ENCODE measurements around the gene GSK3A. TPM values are rescaled to one million over a fixed set of nuclear protein-coding genes. Genes with fewer than 3 reads are reported as not detected.
A peak's percentile ranks its signal among the peaks of the same experiment; 100 is the strongest.

GSK3A gene
- total RNA-seq, 1 experiment from 2014 or later: 34.9 TPM

DNA sequence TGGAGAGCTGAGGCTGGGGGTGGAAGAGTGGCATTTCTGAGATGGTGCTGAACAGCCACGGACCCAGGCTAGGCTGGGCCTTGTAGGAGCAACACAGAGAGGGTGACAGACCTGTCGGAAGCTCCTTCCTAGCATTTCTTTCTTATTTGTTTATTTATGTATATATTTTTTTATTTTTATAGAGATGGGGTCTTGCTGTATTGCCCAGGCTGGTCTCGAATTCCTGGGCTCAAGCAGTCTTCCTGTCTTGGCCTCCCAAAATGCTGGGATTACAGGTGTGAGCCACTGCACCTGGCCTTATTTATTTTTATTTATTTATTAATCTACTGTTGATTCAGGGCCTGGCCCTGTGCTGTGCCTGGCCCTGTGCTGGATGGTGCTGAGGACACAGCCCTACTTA is 33.1 kb upstream of the GSK3A start:
- 0 out of 2 replicates have a peak, but pooled peaks cover 5% of the 10 kb centered on the region for H3K36me3 ChIP-seq
- H3K4me3 ChIP-seq: no peak overlapping the region

DNA sequence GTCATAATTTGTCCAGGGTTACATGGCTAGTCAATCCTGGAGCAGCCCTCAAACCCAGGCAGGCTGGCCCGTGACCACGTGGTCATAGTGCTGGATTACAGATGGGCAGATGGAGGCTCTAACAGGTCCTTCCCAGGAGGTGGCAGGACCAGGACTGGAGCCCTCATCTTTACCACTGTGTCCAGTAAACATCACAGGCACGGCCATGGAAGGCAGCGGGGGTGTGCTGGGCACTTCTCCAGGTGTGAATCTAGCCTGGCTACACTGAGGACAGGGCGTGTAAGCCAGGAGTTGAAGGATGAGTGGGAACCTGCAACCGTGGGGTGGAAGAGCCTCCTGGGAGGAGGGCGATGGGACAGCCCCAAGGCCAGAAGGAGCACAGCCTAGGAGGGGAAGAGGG is 32.7 kb upstream of the GSK3A start:
- Histone ChIP-seq H3K4me3 (no peak overlapping the region), H3K36me3 (0 out of 2 replicates have a peak, but pooled peaks cover 5% of the 10 kb centered on the region), H3K27me3 (no peaks in the 10 kb centered on the region), H3K9me3 (replicated peaks) (no peaks in the 10 kb centered on the region), H3K27ac (no peak overlapping the region), H3K4me1 (peaks cover 25% of the 10 kb centered on the region)
- no peak for DNase-seq

More for the DNA sequence above, 33.1 kb upstream of the GSK3A start:
- DNase-seq: no peak
- peaks cover 21% of the 10 kb centered on the region for H3K4me1 ChIP-seq
- H3K27me3 ChIP-seq: no peaks in the 10 kb centered on the region
- H3K9me3 ChIP-seq (replicated peaks): no peaks in the 10 kb centered on the region
- no peak overlapping the region for H3K27ac ChIP-seq

DNA sequence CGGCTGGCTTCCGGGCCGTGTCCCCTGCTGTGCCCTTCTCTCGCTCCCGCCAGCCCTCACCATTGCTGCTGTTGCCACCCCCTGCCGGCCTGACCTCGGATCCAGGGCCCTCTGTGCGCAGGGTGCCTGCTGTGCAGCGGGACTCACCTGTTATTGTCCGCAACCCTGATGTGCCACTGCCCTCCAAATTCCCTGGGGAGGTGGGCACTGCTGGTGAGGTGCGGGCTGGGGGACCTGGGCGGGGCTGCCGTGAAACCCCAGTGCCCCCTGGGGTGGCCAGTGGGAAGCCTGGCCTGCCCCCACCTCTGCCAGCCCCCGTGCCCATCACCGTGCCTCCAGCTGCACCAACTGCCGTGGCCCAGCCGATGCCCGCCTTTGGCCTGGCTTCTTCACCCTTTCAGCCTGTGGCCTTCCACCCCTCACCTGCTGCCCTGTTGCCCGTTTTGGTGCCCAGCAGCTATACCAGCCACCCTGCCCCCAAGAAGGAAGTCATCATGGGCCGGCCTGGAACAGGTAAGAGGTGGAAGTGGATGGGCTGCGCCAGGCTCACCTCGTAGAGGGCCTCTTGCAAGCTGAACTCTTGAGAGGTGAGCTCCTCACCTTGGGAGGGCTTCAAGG is 31.8 kb upstream of the GSK3A start:
- H3K27me3 ChIP-seq: no peaks in the 10 kb centered on the region
- H3K9me3 ChIP-seq (replicated peaks): no peaks in the 10 kb centered on the region
- H3K4me1 ChIP-seq: peaks cover 25% of the 10 kb centered on the region
- no peak overlapping the region for H3K4me3 ChIP-seq
- H3K36me3 ChIP-seq: 0 out of 2 replicates have a peak, but pooled peaks cover 5% of the 10 kb centered on the region
- no peak overlapping the region for H3K27ac ChIP-seq
- DNase-seq: no peak

- H3K36me3 ChIP-seq: 0 out of 2 replicates have a peak, but pooled peaks cover 5% of the 10 kb centered on the region
- no peak for DNase-seq
- no peaks in the 10 kb centered on the region for H3K27me3 ChIP-seq
- peaks cover 18% of the 10 kb centered on the region for H3K4me1 ChIP-seq
- no peak overlapping the region for H3K4me3 ChIP-seq
- H3K9me3 ChIP-seq (replicated peaks): no peaks in the 10 kb centered on the region
- no peak overlapping the region for H3K27ac ChIP-seq
Measured at GRCh38 chr19:42273407-42274064, 31.1 kb upstream of the GSK3A start.

DNA sequence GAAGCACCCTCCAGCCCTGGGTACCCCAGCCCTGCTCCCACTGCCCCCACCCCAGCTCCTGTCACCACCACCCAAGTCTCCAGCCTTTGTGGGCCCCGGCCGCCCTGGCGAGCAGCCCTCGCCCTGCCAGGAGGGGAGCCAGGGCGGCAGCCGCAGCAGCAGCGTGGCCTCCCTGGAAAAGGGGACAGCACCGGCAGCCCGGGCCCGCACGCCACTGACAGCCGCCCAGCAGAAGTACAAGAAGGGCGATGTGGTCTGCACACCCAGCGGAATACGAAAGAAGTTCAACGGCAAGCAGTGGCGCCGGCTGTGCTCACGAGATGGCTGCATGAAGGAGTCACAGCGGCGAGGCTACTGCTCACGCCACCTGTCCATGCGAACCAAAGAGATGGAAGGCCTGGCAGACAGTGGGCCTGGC is 30.6 kb upstream of the GSK3A start:
- no peak overlapping the region for H3K4me3 ChIP-seq
- H3K27me3 ChIP-seq: no peaks in the 10 kb centered on the region
- DNase-seq: no peak
- H3K27ac ChIP-seq: no peak overlapping the region
- peaks cover 13% of the 10 kb centered on the region for H3K4me1 ChIP-seq
- H3K36me3 ChIP-seq: 0 out of 2 replicates have a peak, but pooled peaks cover 5% of the 10 kb centered on the region
- H3K9me3 ChIP-seq (replicated peaks): no peaks in the 10 kb centered on the region

DNA sequence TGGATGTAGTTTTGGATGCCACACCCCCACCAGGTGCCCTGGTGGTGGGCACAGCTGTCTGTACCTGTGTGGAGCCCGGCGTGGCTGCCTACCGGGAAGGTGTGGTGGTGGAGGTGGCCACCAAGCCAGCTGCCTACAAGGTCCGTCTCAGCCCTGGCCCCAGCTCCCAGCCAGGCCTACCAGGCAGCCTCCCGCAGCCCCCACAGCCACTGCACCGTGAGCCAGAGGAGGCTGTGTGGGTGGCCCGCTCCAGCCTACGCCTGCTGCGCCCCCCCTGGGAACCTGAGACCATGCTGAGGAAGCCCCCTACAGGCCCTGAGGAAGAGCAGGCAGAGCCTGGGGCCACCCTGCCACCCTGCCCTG is 30.1 kb upstream of the GSK3A start:
- H3K9me3 ChIP-seq (replicated peaks): no peaks in the 10 kb centered on the region
- H3K27me3 ChIP-seq: no peaks in the 10 kb centered on the region
- peaks cover 9% of the 10 kb centered on the region for H3K4me1 ChIP-seq
- H3K4me3 ChIP-seq: no peak overlapping the region
- no peak overlapping the region for H3K27ac ChIP-seq
- H3K36me3 ChIP-seq: 0 out of 2 replicates have a peak, but pooled peaks cover 5% of the 10 kb centered on the region
- no peak for DNase-seq

DNA sequence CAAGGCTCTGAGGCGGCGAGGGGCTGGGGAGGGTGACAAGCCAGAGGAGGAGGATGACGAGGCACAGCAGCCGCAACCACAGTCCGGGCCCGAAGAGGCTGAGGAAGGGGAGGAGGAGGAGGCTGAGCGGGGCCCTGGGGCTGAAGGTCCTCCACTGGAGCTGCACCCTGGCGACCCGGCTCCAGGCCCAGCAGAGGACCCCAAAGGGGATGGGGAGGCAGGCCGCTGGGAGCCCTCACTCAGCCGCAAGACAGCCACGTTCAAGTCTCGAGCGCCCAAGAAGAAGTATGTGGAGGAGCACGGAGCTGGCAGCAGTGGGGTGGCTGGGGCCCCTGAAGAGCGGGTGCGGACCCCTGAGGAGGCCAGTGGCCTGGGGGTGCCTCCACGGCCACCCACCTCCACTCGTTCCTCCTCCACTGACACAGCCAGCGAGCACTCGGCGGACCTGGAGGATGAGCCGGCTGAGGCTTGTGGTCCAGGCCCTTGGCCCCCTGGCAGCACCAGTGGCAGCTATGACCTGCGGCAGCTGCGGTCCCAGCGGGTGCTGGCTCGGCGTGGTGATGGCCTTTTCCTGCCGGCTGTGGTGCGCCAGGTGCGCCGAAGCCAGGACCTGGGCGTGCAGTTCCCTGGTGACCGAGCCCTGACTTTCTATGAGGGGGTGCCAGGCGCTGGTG is 29.6 kb upstream of the GSK3A start:
- Histone ChIP-seq H3K9me3 (replicated peaks) (no peaks in the 10 kb centered on the region), H3K27ac (no peak overlapping the region), H3K4me3 (no peak overlapping the region), H3K36me3 (0 out of 2 replicates have a peak, but pooled peaks cover 5% of the 10 kb centered on the region), H3K4me1 (peaks cover 9% of the 10 kb centered on the region; the same call in 1 of the 2 replicates), H3K27me3 (no peaks in the 10 kb centered on the region)
- DNase-seq: no peak

GRCh38 chr19:42271045-42271419 is 28.6 kb upstream of the GSK3A start:
- no peak overlapping the region for H3K27ac ChIP-seq
- H3K4me1 ChIP-seq: peaks cover 9% of the 10 kb centered on the region; the same call in 1 of the 2 replicates
- no peak overlapping the region for H3K4me3 ChIP-seq
- H3K36me3 ChIP-seq: 0 out of 2 replicates have a peak, but pooled peaks cover 5% of the 10 kb centered on the region
- no peak for DNase-seq
- H3K27me3 ChIP-seq: no peaks in the 10 kb centered on the region
- no peaks in the 10 kb centered on the region for H3K9me3 ChIP-seq (replicated peaks)

DNA sequence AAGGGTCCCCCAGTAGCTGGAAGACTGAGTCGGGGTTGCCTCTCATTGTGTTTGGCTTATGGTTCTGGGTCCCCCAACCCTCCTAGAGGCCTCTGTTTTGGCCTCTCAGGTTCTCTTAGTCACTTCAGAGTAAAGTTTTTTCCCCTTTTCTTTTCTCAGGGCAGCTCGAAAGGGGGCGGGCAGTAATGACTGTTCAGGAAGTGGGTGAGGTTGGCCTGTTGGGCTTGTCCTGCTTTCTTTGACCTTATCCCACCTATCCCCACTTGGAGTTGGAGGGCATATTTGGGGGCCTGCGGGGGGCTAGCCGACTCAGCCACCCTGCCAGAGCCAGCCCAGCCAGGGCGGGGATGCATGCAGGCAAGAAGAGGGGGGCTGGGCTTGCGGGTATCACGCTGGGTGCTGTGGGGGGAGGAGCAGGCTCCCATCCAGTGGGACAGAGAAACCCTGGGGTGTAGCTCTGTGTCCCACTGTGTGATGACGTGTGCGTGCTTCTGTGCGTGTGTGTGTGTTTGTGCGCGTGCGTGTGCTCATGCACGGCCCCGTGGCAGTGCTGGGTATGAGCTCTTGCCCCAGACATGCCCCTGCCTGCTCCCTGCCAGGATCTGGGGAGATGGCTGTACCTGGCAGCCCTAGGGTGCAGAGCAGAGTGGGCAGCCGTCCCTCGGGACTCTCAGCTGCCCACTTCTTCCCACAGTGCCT is 28.1 kb upstream of the GSK3A start:
- H3K27me3 ChIP-seq: no peaks in the 10 kb centered on the region
- H3K36me3 ChIP-seq: 0 out of 2 replicates have a peak, but pooled peaks cover 5% of the 10 kb centered on the region
- H3K4me3 ChIP-seq: peak overlapping the region; percentile 94
- H3K27ac ChIP-seq: no peak overlapping the region
- DNase-seq: no peak
- H3K4me1 ChIP-seq: peaks cover 9% of the 10 kb centered on the region; the same call in 1 of the 2 replicates
- H3K9me3 ChIP-seq (replicated peaks): no peaks in the 10 kb centered on the region

DNA sequence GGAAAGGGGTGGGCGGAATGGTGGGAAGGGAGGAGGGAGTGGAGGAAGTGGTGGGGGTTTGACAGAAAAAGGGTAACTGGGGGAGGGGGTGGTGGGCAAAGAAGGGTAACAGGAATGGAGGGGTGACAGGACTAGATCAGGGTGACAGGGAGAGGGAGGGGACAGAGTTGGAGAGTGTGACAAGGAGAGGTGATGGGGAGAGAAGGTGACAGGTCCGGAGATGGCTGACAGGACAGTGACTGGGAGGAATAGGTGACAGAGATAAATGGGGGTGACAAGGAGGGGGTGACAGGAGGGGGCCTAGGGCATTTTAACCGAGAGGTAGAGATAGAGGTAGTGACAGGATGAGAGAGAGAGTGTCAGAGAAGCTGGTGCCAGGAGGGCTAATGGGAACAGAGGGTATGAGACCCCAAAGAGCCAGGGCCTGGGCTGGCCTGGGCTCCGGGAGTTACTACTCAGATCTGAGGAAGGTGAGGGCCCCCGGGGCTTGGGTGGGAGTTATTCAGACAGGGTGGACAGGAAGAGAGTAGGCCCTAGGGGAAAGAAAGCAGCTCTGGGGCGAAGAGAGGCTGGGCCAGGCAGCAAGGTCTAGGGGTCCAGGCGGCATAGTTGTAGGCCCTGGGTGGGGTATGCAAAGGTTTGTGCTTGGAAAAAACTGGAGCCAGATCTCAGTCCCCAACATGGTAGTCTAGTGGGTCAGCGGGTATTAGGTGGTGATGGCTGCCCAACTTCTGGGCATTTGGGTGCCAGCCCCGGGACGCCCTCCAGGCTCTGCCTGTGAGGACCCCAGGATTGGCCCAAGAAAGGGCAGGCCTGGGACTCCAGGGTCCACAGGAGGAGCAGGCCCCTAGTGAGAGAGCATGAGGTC is 27.3 kb upstream of the GSK3A start:
- peak overlapping the region; percentile 94 for H3K4me3 ChIP-seq
- peaks cover 9% of the 10 kb centered on the region; the same call in 1 of the 2 replicates for H3K4me1 ChIP-seq
- DNase-seq: no peak
- 0 out of 2 replicates have a peak, but pooled peaks cover 3% of the 10 kb centered on the region for H3K36me3 ChIP-seq
- H3K27me3 ChIP-seq: no peaks in the 10 kb centered on the region
- no peak overlapping the region for H3K27ac ChIP-seq
- H3K9me3 ChIP-seq (replicated peaks): no peaks in the 10 kb centered on the region

DNA sequence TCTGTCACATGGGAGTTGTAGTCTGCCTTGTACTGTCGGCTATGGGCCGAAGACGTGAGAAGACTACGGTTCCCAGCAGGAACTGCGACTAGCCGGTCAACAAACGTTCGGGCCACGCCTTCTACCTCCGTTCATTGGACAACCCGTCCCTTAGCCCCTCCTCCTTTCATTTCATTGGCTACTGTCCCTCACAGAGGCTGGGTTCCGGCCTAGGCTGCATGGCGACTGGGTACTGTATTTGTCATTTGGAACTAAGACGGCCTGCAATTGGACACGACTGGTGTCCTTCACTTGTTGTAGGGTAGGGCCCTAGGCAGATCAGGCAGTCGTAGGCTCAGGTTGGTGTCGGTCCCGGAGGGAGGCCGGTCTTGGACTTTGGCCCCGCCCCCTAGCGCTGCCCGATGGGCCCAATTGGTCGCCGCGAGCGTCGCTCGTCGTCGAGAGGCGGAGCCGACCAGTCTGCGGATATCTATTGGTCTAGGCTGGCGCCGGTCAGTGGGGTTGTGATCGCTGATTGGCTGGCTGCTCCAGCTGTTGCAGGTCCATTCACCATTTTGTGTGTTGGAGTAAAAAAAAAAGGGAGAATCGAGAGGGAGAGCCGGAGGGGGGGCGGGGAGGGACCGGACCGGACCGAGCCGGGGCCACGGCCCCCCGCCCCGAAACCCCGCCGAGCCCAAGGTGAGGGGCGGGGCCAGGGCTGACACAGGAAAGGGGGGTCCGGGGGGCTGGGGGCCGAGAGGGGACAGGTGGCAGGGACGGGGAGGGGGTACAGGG is 26.5 kb upstream of the GSK3A start, which contains the start of gene CIC:
Gene CIC (plus strand): TSS at position 549 of the 774 bp plus-strand sequence. CDS start 2,532 bp downstream, outside the sequence.
- Histone ChIP-seq H3K27me3 (no peaks in the 10 kb centered on the region), H3K4me3 (peak within 1 kb of the TSS; percentile 94), H3K9me3 (replicated peaks) (no peaks in the 10 kb centered on the region), H3K4me1 (peaks cover 9% of the 10 kb centered on the region; the same call in 1 of the 2 replicates), H3K36me3 (no peaks in the 10 kb centered on the region), H3K27ac (peak within 1 kb of the TSS; percentile 100)
- peak; percentile 99 to 100 for DNase-seq

DNA sequence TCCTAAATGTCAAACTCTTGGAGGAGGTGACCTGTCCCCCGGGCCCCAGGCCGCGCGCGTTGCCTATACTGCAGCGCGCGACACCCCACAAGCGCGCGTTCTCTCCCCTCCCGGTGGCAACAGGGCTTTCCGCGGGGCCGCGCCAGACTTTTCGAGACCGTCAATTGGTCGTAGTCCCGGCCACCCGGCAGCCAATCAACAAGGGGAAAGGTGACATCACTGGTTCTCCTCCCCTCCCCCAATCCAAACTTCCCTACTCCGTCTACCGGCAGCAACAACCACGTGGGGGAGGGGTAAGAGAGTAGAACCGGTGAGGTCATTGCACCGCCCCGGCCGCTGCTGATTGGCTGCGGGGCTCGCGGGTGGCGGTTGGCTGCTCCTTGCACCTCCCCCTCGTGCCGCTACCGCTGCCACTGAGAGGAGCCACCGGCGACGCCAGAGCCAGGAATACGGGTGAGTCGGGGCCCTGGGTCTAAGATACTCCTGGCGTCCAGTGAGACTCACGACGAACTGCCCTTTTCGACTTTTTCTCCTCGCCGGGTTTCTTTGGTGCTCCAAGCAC is 25.8 kb upstream of the GSK3A start:
- H3K4me1 ChIP-seq: peaks cover 9% of the 10 kb centered on the region; the same call in 1 of the 2 replicates
- H3K4me3 ChIP-seq: peak overlapping the region; percentile 94
- no peaks in the 10 kb centered on the region for H3K9me3 ChIP-seq (replicated peaks)
- peak; percentile 99 to 100 for DNase-seq
- no peaks in the 10 kb centered on the region for H3K27me3 ChIP-seq
- peak overlapping the region; percentile 100 for H3K27ac ChIP-seq
- H3K36me3 ChIP-seq: no peaks in the 10 kb centered on the region

DNA sequence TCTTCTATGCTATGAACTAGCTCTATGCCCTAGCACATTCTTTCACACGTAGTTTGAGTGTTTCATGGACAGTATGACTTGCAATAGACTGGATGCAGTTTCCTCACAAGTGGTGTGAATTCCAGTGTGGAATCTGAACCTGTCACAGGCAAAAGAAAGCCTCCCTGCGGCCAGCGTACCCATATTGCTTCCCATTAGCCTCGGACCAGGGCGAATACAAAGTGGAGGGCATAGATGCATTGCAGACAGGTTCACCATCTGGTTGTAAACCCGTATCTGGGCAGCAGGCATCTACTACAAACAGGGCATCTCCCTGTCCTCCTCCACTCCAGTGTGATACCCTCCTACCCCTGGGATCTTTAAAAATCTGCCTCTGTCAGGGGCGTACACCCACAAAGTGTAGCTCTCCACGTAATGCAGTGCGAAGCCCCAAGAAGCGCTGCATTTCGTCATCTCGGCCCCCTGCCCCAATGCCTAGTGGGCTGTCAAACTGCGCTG is 25.3 kb upstream of the GSK3A start:
- Histone ChIP-seq H3K4me1 (peaks cover 9% of the 10 kb centered on the region; the same call in 1 of the 2 replicates), H3K27me3 (no peaks in the 10 kb centered on the region), H3K27ac (peak overlapping the region; percentile 100), H3K4me3 (peak overlapping the region; percentile 94), H3K9me3 (replicated peaks) (no peaks in the 10 kb centered on the region), H3K36me3 (no peaks in the 10 kb centered on the region)
- no peak for DNase-seq

Measured in SJCRH30 (cell line).